ENCODE measurements around the gene NWD2.
A peak's percentile ranks its signal among the peaks of the same experiment; 100 is the strongest.

Gene NWD2

GRCh38 chr4:37304612-37305011, 60.1 kb downstream of the NWD2 start:
- DNase-seq = no peak

GRCh38 chr4:37305984-37306383, 61.4 kb downstream of the NWD2 start:
- no peak for DNase-seq

- DNase-seq = no peak
Observed at GRCh38 chr4:37317104-37317643, 72.6 kb downstream of the NWD2 start.

- DNase-seq = no peak
Observed at GRCh38 chr4:37320513-37321235, 76.1 kb downstream of the NWD2 start.

- DNase-seq = no peak
Observed at GRCh38 chr4:37322122-37322521, 77.6 kb downstream of the NWD2 start.

- DNase-seq = no peak
Observed at GRCh38 chr4:37324546-37324945, 80.0 kb downstream of the NWD2 start.

- no peak for DNase-seq
Observed at GRCh38 chr4:37326852-37327251, 82.3 kb downstream of the NWD2 start.

- DNase-seq = no peak
Observed at GRCh38 chr4:37338972-37339371, 94.4 kb downstream of the NWD2 start.

GRCh38 chr4:37358748-37359147, 114.2 kb downstream of the NWD2 start:
- DNase-seq = no peak

- no peak for DNase-seq
Observed at GRCh38 chr4:37359261-37359660, 114.7 kb downstream of the NWD2 start.

- DNase-seq = no peak
Observed at GRCh38 chr4:37365888-37366287, 121.3 kb downstream of the NWD2 start.

GRCh38 chr4:37367901-37368300, 123.4 kb downstream of the NWD2 start:
- DNase-seq = no peak

- no peak for DNase-seq
Observed at GRCh38 chr4:37370052-37370451, 125.5 kb downstream of the NWD2 start.

- DNase-seq = no peak
Observed at GRCh38 chr4:37381040-37381668, 136.6 kb downstream of the NWD2 start.

- DNase-seq = peak; percentile 20
Observed at GRCh38 chr4:37383579-37384229, 139.2 kb downstream of the NWD2 start.

- DNase-seq = no peak
Observed at GRCh38 chr4:37385424-37385823, 140.9 kb downstream of the NWD2 start.

GRCh38 chr4:37388681-37389365, 144.3 kb downstream of the NWD2 start:
- no peak for DNase-seq

- no peak for DNase-seq
Observed at GRCh38 chr4:37389366-37389765, 144.8 kb downstream of the NWD2 start.

- DNase-seq = peak; percentile 17
Observed at GRCh38 chr4:37389967-37390580, 145.5 kb downstream of the NWD2 start.

GRCh38 chr4:37392521-37393255, 148.1 kb downstream of the NWD2 start:
- no peak for DNase-seq

GRCh38 chr4:37393321-37393720, 148.8 kb downstream of the NWD2 start:
- DNase-seq = no peak

- no peak for DNase-seq
Observed at GRCh38 chr4:37393889-37394288, 149.3 kb downstream of the NWD2 start.

Measured in right kidney (tissue), 1 donor.